Body of pancreas (tissue), 4 donors: ENCODE data around the gene CBY1.

Experiments
- CTCF ChIP-seq, 7 experiments: fragments of 450-650 bp in 4 of 7; fragments of 200-600 bp in 3 of 7; sonication (generic) in 3 of 7; IDR thresholded peaks; one replicate each; pipeline ENCODE4 v1.5.1; 2016 to 2019; ENCODE audit warnings: antibody characterized with exemption in 7 of 7
- POLR2A ChIP-seq, 3 donors: fragments of 450-650 bp; IDR thresholded peaks; one replicate each; pipeline ENCODE4 v1.6.1; 2016; ENCODE audit warnings: antibody characterized with exemption in 3 of 3, mild to moderate bottlenecking in 2 of 3

DNA sequence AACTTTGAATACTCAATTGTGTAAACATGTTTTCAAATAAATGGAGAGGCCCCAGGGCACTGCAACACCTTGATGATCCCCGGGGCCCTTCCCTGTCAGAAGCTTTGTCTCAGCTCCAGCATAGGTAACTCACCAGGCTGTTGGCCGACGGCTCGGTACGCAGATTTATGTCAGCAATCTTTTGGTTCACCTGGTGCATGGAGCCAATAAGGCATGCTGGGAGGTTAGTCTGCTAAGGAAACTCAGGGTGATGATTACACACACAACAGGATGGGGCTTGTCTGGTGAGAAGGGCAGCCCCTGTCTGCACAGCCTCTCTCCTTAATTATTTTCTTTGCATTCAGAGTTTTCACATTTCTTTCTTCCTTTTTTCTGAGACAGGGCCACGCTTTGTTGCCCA lies 11.0 kb upstream of the CBY1 start:
- no peak for TF ChIP-seq CTCF (IDR thresholded peaks at IDR 0.05)
- TF ChIP-seq POLR2A (IDR thresholded peaks at IDR 0.05): no peak
